Lower lobe of right lung (tissue), 2 donors: ENCODE measurements around the gene LURAP1L. TPM values are rescaled to one million over a fixed set of nuclear protein-coding genes. Genes with fewer than 3 reads are reported as not detected.

Experiments used
- ATAC-seq, 2 donors: fragments of 200-7000 bp; cut with Tn5 transposase; one replicate each; pipeline ENCODE4 v1.9.1; 2020 to 2022; ENCODE audit warnings: mild to moderate bottlenecking in 2 of 2, moderate library complexity in 2 of 2
- DNase-seq: peaks from one replicate; pipeline ENCODE4 v3.0.0-alpha.2; 2020
- H3K27ac ChIP-seq: fragments of 200-600 bp; one replicate; pipeline ENCODE4 v1.8.0; 2022
- H3K27me3 ChIP-seq: fragments of 200-600 bp; one replicate; pipeline ENCODE4 v1.8.0; 2022; ENCODE audit warnings: low read depth
- H3K36me3 ChIP-seq: fragments of 200-600 bp; one replicate; pipeline ENCODE4 v1.8.0; 2022; ENCODE audit warnings: mild to moderate bottlenecking
- H3K4me1 ChIP-seq: fragments of 200-600 bp; one replicate; pipeline ENCODE4 v1.8.0; 2022
- H3K4me3 ChIP-seq: fragments of 200-600 bp; one replicate; pipeline ENCODE4 v1.8.0; 2022; ENCODE audit warnings: mild to moderate bottlenecking
- H3K9me3 ChIP-seq: fragments of 200-600 bp; one replicate; pipeline ENCODE4 v1.8.0; 2022
- CTCF ChIP-seq: fragments of 200-600 bp; IDR thresholded peaks from one replicate; pipeline ENCODE4 v1.8.0; 2022; ENCODE audit warnings: antibody characterized with exemption, mild to moderate bottlenecking
- intact Hi-C: fragments of 100-400 bp; cut with DNase I; formaldehyde crosslinking; loops from one replicate; pipeline ENCODE4 v1.11.0; 2022
- total RNA-seq: library from RNA; stranded (reverse); fragmentation: NEBNext Ultra II Directional; extraction: Animal tissue kit (Norgen Biotek cat#: 25700); gene quantifications from one replicate; pipeline ENCODE4 v1.2.1, GENCODE V29; 2021
- donor health status: DM: no; HTN: yes; CAD: no; lungs with severe emphysema.

Gene LURAP1L
- total RNA-seq, 1 donor from 2014 or later, result 29.2 TPM

- H3K4me1 ChIP-seq, result peaks cover 18% of the 10 kb centered on the region
- ATAC-seq (peak; percentile 54 to 78), DNase-seq (no peak)
- H3K36me3 ChIP-seq, result no peaks in the 10 kb centered on the region
- H3K4me3 ChIP-seq, result peak overlapping the region; percentile 9
- H3K27me3 ChIP-seq, result no peaks in the 10 kb centered on the region
- H3K9me3 ChIP-seq, result no peaks in the 10 kb centered on the region
- TF ChIP-seq CTCF, result no peak
- intact Hi-C loops, result no loop called here
- no peak overlapping the region for H3K27ac ChIP-seq
These were observed 19.4 kb downstream of the LURAP1L start for GRCh38 chr9:12794101-12794799.

- no peak overlapping the region for H3K27ac ChIP-seq
- peaks cover 18% of the 10 kb centered on the region for H3K4me1 ChIP-seq
- DNase-seq (no peak), ATAC-seq (no peak)
- H3K27me3 ChIP-seq, result no peaks in the 10 kb centered on the region
- no peaks in the 10 kb centered on the region for H3K36me3 ChIP-seq
- no peak overlapping the region for H3K4me3 ChIP-seq
- intact Hi-C loops, result no loop called here
- H3K9me3 ChIP-seq, result no peaks in the 10 kb centered on the region
- no peak for TF ChIP-seq CTCF
These were observed 21.8 kb downstream of the LURAP1L start for GRCh38 chr9:12796601-12797000.

- no peaks in the 10 kb centered on the region for H3K27me3 ChIP-seq
- no peak for TF ChIP-seq CTCF
- intact Hi-C loops, result no loop called here
- no peaks in the 10 kb centered on the region for H3K9me3 ChIP-seq
- no peak for DNase-seq
- no peaks in the 10 kb centered on the region for H3K36me3 ChIP-seq
- no peak overlapping the region for H3K4me3 ChIP-seq
- ATAC-seq, result no peak
- peaks cover 18% of the 10 kb centered on the region for H3K4me1 ChIP-seq
- no peak overlapping the region for H3K27ac ChIP-seq
These were observed 22.2 kb downstream of the LURAP1L start for GRCh38 chr9:12797037-12797436.

GRCh38 chr9:12798066-12798770 lies 23.4 kb downstream of the LURAP1L start:
- no peak for TF ChIP-seq CTCF
- H3K4me1 ChIP-seq, result peaks cover 16% of the 10 kb centered on the region

GRCh38 chr9:12801187-12801586 lies 26.4 kb downstream of the LURAP1L start:
- Histone ChIP-seq H3K36me3 (no peaks in the 10 kb centered on the region), H3K4me3 (no peak overlapping the region), H3K9me3 (no peaks in the 10 kb centered on the region), H3K27ac (no peak overlapping the region), H3K4me1 (peaks cover 5% of the 10 kb centered on the region), H3K27me3 (no peaks in the 10 kb centered on the region)
- DNase-seq (no peak), ATAC-seq (no peak)
- intact Hi-C loops, result no loop called here
- TF ChIP-seq CTCF, result no peak

More at GRCh38 chr9:12798066-12798770, 23.4 kb downstream of the LURAP1L start:
- H3K27me3 ChIP-seq, result no peaks in the 10 kb centered on the region
- ATAC-seq (no peak), DNase-seq (no peak)
- H3K9me3 ChIP-seq, result no peaks in the 10 kb centered on the region
- intact Hi-C loops, result no loop called here
- H3K36me3 ChIP-seq, result no peaks in the 10 kb centered on the region
- H3K27ac ChIP-seq, result no peak overlapping the region
- H3K4me3 ChIP-seq, result no peak overlapping the region
